Endothelial cell (in vitro differentiated cells): ENCODE results near the gene AKIRIN2. TPM values are rescaled to one million over a fixed set of nuclear protein-coding genes. Genes with fewer than 3 reads are reported as not detected.

Source experiments
- DNase-seq: peaks from one replicate; pipeline ENCODE4 v3.0.0; 2021; ENCODE audit warnings: low spot score
- H3K27ac Mint-ChIP-seq: one replicate; pipeline ENCODE4 v1.8.0; 2021; ENCODE audit warnings: mixed read lengths, inconsistent platforms; ENCODE audit not compliant: unreplicated experiment
- H3K27me3 Mint-ChIP-seq: one replicate; pipeline ENCODE4 v1.8.0; 2021; ENCODE audit warnings: mild to moderate bottlenecking, moderate library complexity, mixed read lengths, inconsistent platforms; ENCODE audit not compliant: unreplicated experiment
- H3K36me3 Mint-ChIP-seq: one replicate; pipeline ENCODE4 v1.8.0; 2021; ENCODE audit warnings: mild to moderate bottlenecking, low read depth, mixed read lengths, inconsistent platforms; ENCODE audit not compliant: unreplicated experiment
- H3K4me1 Mint-ChIP-seq: one replicate; pipeline ENCODE4 v1.8.0; 2021; ENCODE audit warnings: mild to moderate bottlenecking, mixed read lengths, inconsistent platforms; ENCODE audit not compliant: unreplicated experiment
- H3K4me3 Mint-ChIP-seq: one replicate; pipeline ENCODE4 v1.8.0; 2021; ENCODE audit warnings: mild to moderate bottlenecking, mixed read lengths, inconsistent platforms; ENCODE audit not compliant: unreplicated experiment
- H3K9me3 Mint-ChIP-seq: one replicate; pipeline ENCODE4 v1.8.0; 2021; ENCODE audit warnings: mixed read lengths, inconsistent platforms; ENCODE audit not compliant: unreplicated experiment
- CTCF ChIP-seq: fragments of 200-600 bp; sonication (generic); IDR thresholded peaks from one replicate; pipeline ENCODE4 v1.5.0; 2021; ENCODE audit warnings: antibody characterized with exemption; ENCODE audit not compliant: unreplicated experiment
- total RNA-seq: library from RNA; stranded (reverse); fragmentation: NEBNext Ultra II Directional; extraction: Animal tissue kit (Norgen Biotek cat#: 25700); gene quantifications from one replicate; pipeline ENCODE4 v1.2.1, GENCODE V29; 2021; ENCODE audit not compliant: unreplicated experiment

Gene AKIRIN2
- total RNA-seq, 1 donor from 2014 or later: 59.3 TPM

- no peak for TF ChIP-seq CTCF
- Mint-ChIP-seq H3K27ac (no peak overlapping the region), H3K27me3 (no peaks in the 10 kb centered on the region), H3K4me1 (no peaks in the 10 kb centered on the region), H3K36me3 (no peaks in the 10 kb centered on the region), H3K9me3 (no peaks in the 10 kb centered on the region), H3K4me3 (no peak overlapping the region)
- DNase-seq: no peak
Observed at GRCh38 chr6:87742106-87742505, 40.1 kb upstream of the AKIRIN2 start.

- Mint-ChIP-seq H3K27me3 (no peaks in the 10 kb centered on the region), H3K36me3 (no peaks in the 10 kb centered on the region), H3K9me3 (no peaks in the 10 kb centered on the region), H3K27ac (no peak overlapping the region), H3K4me1 (no peaks in the 10 kb centered on the region), H3K4me3 (no peak overlapping the region)
- no peak for DNase-seq
- no peak for TF ChIP-seq CTCF
Observed at GRCh38 chr6:87741001-87741650, 39.1 kb upstream of the AKIRIN2 start.

- no peak for DNase-seq
- Mint-ChIP-seq H3K9me3 (no peaks in the 10 kb centered on the region), H3K36me3 (no peaks in the 10 kb centered on the region), H3K27me3 (no peaks in the 10 kb centered on the region), H3K27ac (no peak overlapping the region), H3K4me3 (no peak overlapping the region), H3K4me1 (no peaks in the 10 kb centered on the region)
- no peak for TF ChIP-seq CTCF
Observed at GRCh38 chr6:87738744-87739143, 36.7 kb upstream of the AKIRIN2 start.

GRCh38 chr6:87738000-87738399, 36.0 kb upstream of the AKIRIN2 start:
- TF ChIP-seq CTCF: no peak
- Mint-ChIP-seq H3K4me3 (no peak overlapping the region), H3K27me3 (no peaks in the 10 kb centered on the region), H3K27ac (no peak overlapping the region), H3K4me1 (no peaks in the 10 kb centered on the region), H3K36me3 (no peaks in the 10 kb centered on the region), H3K9me3 (no peaks in the 10 kb centered on the region)
- DNase-seq: no peak

GRCh38 chr6:87736809-87737540, 34.9 kb upstream of the AKIRIN2 start:
- Mint-ChIP-seq H3K27me3 (no peaks in the 10 kb centered on the region), H3K27ac (no peak overlapping the region), H3K4me1 (peaks cover under 1% of the 10 kb centered on the region), H3K36me3 (no peaks in the 10 kb centered on the region), H3K9me3 (no peaks in the 10 kb centered on the region), H3K4me3 (no peak overlapping the region)
- DNase-seq: no peak
- TF ChIP-seq CTCF: no peak
